ENCODE results near the gene AIFM2.
A peak's percentile ranks its signal among the peaks of the same experiment; 100 is the strongest.

Gene AIFM2

DNA sequence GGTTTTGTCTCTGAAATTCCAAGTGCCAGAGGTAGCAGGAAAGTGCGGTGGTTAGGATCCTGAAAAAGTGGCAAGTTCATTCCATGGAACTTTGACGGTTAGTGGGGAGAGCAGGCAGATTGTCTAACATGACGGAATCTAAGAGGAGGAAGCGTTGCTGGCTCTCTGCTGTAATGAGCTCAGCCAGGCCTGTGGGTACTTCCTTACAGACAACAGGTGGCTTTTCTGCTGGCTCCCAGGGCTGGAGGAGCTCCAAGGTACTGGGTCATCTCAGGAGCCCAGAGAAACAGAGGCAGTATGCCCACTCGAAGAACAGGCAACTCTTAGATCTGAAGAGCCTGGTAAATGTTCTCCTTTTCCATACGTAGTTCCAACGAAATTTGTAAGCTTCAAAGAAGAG, 3.1 kb upstream of the AIFM2 start:
- TF ChIP-seq, protein P1, sequence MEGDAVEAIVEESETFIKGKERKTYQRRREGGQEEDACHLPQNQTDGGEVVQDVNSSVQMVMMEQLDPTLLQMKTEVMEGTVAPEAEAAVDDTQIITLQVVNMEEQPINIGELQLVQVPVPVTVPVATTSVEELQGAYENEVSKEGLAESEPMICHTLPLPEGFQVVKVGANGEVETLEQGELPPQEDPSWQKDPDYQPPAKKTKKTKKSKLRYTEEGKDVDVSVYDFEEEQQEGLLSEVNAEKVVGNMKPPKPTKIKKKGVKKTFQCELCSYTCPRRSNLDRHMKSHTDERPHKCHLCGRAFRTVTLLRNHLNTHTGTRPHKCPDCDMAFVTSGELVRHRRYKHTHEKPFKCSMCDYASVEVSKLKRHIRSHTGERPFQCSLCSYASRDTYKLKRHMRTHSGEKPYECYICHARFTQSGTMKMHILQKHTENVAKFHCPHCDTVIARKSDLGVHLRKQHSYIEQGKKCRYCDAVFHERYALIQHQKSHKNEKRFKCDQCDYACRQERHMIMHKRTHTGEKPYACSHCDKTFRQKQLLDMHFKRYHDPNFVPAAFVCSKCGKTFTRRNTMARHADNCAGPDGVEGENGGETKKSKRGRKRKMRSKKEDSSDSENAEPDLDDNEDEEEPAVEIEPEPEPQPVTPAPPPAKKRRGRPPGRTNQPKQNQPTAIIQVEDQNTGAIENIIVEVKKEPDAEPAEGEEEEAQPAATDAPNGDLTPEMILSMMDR (conservative IDR thresholded peaks at IDR 0.05; ENCODE audit: low read depth): no peak
- ChIA-PET POLR2A (ENCODE audit: low non-redundant PET) (interaction anchor here (0.6 kb wide), 1 partner anchor 1995 kb away, joined by 4 read pairs; no protein-coding TSS in a partner anchor), CTCF (interaction anchor here (0.6 to 2.9 kb wide), 3 partner anchors 9 to 83 kb away, joined by 3 to 12 read pairs (median 4); partner anchors contain the start of gene TYSND1)
- DNase-seq (ENCODE audit: low spot score): no peak
- peak overlapping the region; percentile 34 for H3K27ac ChIP-seq

GRCh38 chr10:70135046-70135445, 2.4 kb upstream of the AIFM2 start:
- ChIA-PET CTCF (interaction anchor here (0.7 to 2.9 kb wide), 3 partner anchors 11 to 262 kb away, joined by 4 to 12 read pairs (median 4); partner anchors contain the start of gene TYSND1), POLR2A (ENCODE audit: low non-redundant PET) (no interaction called here)
- no peak for DNase-seq (ENCODE audit: low spot score)
- TF ChIP-seq, protein P1 (conservative IDR thresholded peaks at IDR 0.05; ENCODE audit: low read depth): no peak
- peak overlapping the region; percentile 34 for H3K27ac ChIP-seq

- TF ChIP-seq, protein P1 (conservative IDR thresholded peaks at IDR 0.05; ENCODE audit: low read depth): no peak
- H3K27ac ChIP-seq: peak overlapping the region; percentile 80
- CTCF ChIA-PET: interaction anchor here (1.0 to 2.1 kb wide), 2 partner anchors 15 to 16 kb away, joined by 3 to 22 read pairs; no protein-coding TSS in a partner anchor
- POLR2A ChIA-PET (ENCODE audit: low non-redundant PET): interaction anchor here (1.1 kb wide), 1 partner anchor 15 kb away, joined by 5 read pairs; the partner anchor contains the start of gene TYSND1
- no peak for DNase-seq (ENCODE audit: low spot score)
Measured at GRCh38 chr10:70131560-70131937, 1.1 kb downstream of the AIFM2 start.

DNA sequence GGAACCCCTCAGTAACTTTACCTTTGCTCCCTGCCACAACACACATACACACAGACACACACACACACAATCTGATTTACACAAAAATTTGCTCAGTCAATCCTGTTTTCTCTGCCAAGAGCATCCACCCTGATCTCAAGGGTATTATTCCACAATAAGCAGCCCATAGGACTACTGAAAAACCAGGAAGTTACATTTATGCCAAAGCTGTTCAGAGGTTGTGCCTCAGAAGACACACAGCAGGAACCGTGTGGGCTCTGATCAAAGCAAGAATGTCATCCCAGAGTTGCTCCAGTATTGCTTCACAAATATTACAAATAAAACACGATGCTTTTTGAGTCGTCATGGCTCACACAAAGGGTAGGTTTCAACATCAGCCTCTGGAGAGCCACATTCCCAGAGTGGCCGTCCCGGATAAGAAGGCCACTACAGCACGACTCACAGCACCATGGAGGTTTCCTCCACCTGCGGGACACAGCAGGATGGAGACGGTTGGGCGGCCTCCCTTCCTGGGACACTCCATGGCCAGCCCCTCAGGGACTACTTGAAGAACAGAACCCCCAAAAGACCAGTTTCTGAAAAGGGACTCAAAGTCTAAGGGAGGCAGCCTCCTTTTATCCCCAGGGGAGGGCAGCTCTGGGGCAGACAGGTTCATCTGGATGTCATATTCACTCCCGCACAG, 1.6 kb downstream of the AIFM2 start:
- TF ChIP-seq, protein P1 (conservative IDR thresholded peaks at IDR 0.05; ENCODE audit: low read depth): no peak
- H3K27ac ChIP-seq: peak overlapping the region; percentile 80
- ChIA-PET POLR2A (ENCODE audit: low non-redundant PET) (interaction anchor here (1.1 kb wide), 1 partner anchor 15 kb away, joined by 5 read pairs; the partner anchor contains the start of gene TYSND1), CTCF (interaction anchor here (2.1 kb wide), 1 partner anchor 14 kb away, joined by 22 read pairs; no protein-coding TSS in a partner anchor)
- DNase-seq (ENCODE audit: low spot score): no peak

- POLR2A ChIA-PET (ENCODE audit: low non-redundant PET): no interaction called here
- CTCF ChIA-PET: interaction anchor here (0.6 to 3.2 kb wide), 4 partner anchors 9 to 17 kb away, joined by 3 to 21 read pairs (median 3); no protein-coding TSS in a partner anchor
- no peak for DNase-seq (ENCODE audit: low spot score)
- peak overlapping the region; percentile 30; the same call in 1 of the 2 replicates for H3K27ac ChIP-seq
- TF ChIP-seq, protein P1 (conservative IDR thresholded peaks at IDR 0.05; ENCODE audit: low read depth): no peak
Measured at GRCh38 chr10:70126700-70127395, 5.8 kb downstream of the AIFM2 start.

DNA sequence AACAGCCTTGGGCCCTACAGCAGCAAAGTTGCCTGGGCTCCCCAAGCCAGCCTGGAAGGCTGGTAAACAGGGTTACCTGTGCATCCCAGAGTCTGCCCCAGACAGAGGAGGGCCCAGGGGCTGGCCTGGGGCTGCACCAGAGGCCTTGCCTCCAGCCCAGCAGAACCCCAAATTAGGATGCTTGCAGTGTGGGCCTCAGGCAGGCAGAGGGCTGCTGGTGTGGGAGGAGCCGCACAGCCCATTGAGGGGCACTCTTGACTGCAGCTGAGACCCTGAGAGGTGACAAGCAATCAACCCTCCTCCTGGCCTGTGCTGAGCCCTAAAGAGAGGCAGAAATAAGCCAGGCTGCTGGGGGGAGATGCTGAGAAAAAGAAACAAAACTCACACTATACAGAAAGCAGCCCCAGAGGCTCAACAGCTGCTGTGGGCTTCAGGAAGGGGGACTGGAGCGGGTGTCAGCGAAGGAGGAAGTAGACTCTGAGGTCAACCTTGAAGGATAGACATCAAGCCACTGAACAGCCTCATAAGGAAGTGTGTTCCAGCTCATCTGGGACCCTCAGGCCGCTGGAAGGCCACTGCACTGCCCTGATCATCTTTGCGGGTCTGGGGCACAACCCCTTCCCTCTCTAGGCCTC, 6.6 kb downstream of the AIFM2 start:
- ChIA-PET CTCF (interaction anchor here (0.5 to 3.2 kb wide), 5 partner anchors 10 to 154 kb away, joined by 3 to 21 read pairs (median 3); no protein-coding TSS in a partner anchor), POLR2A (ENCODE audit: low non-redundant PET) (no interaction called here)
- H3K27ac ChIP-seq: peak overlapping the region; percentile 11
- DNase-seq (ENCODE audit: low spot score): no peak
- TF ChIP-seq, protein P1 (conservative IDR thresholded peaks at IDR 0.05; ENCODE audit: low read depth): no peak
